Activated gamma-delta T cell treated with Interleukin-2 at 50 U/mL for 16 hours (primary cell): ENCODE data around the gene C18orf63.
A peak's percentile ranks its signal among the peaks of the same experiment; 100 is the strongest.
"Not testable (repeated sequence)": the region's sequence is repeated elsewhere in the genome, so short reads cannot be mapped to it uniquely, and the experiment has no call there.

Experiments used
- DNase-seq: peaks from one replicate; pipeline ENCODE4 v3.0.0-alpha.2; 2020

Gene C18orf63

DNA sequence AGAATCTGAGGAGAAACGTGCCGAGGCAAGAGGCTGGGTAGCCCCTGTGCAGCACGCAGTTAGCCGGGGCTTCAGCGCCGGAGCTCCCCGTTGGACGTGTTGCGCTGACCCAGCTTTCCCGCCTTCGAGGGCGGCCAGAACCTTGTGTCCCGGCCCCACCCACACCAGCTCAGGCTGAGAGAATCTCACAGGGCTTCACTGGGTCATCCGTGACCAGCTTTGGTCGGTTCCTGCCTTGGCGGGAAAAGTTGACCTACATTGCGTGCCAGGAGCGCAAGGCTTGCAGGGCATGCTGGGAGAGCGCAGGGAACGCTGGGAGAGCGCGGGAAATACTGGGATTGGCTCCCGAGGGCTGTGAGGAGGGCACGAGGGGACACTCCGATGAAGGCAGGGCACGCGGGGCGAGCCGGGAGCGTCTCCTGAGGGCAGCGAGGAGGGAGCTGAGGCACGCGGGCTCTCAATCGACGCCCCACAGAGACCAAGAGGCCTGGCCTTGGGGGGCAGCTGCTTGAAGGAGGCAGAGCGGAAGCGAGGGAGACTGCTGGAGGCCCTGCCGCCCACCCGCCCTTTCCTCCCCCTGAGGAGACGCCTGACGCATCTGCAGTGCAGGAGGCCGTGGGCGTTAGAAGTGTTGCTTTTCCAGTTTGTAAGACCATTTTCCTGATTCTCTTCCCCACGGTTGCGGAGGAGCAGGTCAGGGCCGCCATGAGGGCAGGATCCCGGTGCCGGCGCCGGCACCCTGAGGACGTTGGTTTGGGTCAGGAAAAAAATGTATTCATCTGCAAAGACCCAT lies at the start of gene C18orf63:
TSS of gene C18orf63 (plus strand) at position 376 of the 793 bp plus-strand sequence. CDS start 2,027 bp downstream, outside the sequence.
- no peak for DNase-seq

DNA sequence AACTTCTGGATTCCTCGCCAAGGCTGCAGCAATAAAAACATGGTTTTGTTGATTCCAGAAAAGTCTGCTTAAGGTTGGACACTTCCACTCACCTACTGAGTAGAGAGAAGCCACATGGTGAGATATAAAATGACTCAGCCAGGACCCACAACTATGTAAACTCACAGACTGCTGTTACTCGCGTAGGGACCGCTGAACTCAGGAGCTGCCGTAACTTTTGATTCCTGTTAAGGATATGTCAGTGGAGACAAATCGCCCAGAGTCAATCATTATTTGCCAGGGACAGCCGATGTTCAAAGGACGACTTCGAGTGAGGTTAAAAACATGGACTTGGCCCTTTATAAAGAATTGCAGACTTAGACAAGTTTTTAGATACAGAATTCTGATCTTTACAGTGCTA lies 49.5 kb upstream of the C18orf63 start:
- DNase-seq = no peak

DNA sequence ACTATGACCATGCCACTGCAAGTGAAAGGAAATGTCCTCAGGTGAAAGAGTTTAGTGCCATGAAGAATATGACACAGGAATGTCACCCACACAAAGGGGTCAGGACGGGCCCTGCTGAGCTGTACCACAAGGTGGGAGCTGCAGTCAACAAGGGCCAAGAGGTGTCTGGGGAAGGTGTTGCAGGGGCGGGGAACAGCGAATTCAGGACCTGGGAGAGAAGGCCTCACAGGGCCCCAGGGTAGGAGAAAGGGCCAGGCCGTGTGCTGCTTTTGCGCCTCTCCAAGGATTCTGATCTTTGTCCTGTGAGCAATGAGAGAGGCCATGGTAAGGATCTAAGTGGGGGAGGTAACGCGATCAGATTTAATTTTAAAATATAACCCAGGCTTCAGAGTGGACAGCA lies 47.5 kb upstream of the C18orf63 start:
- DNase-seq = no peak

DNA sequence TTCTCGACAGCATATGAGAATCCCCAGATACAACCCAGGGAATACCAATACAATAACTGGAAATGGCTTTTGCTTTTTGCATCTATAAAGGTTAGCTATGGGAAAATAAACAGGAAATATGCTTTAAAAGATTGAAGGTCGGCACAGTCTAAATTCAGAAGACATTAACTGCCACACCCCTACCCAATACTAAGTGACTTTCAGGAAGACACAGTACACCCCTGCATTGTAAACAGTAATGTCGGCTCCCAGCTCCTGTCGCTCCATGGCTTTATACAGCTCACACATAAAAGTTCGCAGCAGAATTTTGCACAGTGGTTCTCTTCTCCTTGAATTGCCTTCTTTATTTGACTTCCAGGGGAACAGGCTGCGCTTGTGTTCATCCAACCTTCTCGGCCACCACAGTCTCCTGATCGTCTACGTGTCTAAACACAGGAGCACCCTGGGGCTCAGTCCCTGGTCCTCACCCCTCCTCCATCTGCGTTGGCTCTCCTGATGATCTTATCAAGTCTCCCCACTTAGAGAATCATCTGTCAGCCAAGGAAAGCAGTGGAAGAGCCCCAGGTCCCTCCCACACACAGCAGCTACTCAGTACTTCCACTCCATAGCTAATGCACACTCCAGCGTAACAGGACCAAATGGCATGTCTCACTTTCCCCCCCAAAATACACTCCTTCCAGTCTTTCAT lies 46.6 kb upstream of the C18orf63 start:
- DNase-seq = no peak

DNA sequence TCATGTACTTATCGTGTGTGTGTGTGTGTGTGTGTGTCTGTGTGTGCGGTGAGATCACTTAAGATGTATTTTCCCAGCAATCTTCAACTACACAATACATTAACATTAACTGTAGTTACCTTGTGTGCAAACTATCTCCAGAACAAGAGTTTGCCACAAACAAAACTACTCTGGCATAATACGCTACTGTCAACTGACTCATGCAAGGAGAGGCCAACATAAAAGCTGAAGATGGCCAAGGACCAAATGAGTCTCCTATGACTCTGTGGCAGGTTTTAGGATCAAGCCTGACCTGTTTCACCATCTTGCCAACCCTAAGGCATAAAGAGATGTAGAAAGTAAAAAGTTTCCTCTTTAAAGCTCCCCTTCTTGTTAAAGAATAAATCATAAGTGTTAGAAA lies 44.0 kb upstream of the C18orf63 start:
- no peak for DNase-seq

DNA sequence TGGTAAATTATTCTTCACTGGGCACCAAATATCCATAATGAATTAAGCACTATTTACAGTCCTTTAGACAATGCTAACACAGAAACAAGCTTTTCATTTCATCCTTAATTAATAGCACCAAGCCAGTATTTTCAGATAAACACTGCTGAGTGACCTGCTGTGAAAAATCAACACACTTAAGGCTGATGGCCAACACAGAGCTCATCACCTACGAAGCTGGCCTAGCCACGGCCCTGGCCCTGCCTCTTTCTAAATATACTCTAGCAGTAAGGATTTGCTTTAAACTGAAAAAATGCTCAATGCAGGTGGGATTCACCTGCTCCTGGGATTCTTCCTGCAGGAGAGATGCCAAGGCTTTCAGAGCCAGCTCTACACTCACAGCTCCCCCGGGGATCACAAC lies 42.2 kb upstream of the C18orf63 start:
- DNase-seq = no peak

DNA sequence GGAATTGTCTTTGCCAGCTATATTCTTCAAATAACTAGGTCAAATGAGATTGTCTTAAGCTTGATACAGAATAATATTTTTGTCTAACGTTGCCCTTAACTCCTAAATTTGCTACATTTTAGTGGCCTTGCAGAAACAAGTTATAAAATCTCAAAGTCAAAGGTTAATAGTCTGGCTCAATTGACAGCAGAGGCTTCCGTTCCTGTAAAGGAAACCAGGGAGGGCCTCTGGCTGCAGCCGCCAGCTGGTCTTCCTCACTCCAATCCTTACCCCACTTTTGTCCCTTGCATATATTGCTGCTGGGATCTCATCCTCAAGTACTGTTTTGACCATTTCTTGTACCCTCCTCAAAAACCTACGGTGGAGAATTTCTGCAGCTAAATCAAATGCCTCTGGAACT lies 40.9 kb upstream of the C18orf63 start:
- no peak for DNase-seq

DNA sequence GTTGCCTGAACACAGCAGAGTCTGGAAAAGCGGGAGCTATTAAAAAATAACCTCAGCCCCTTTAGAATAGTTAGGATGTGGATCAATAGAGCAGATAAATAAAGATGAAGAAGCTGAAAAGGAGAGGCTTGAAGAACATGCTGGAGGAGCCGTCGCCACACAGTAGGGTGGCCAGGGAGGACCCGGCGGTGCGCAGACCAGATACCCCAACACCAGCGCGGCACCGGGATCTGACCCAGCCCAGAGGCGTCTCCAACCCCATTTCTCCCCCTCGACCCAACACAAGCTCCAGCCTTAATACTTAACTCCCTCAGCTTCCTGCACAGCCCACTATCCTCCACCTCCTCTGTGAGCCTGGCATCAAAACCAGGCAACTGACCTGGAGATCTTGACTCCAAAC lies 39.9 kb upstream of the C18orf63 start:
- no peak for DNase-seq

DNA sequence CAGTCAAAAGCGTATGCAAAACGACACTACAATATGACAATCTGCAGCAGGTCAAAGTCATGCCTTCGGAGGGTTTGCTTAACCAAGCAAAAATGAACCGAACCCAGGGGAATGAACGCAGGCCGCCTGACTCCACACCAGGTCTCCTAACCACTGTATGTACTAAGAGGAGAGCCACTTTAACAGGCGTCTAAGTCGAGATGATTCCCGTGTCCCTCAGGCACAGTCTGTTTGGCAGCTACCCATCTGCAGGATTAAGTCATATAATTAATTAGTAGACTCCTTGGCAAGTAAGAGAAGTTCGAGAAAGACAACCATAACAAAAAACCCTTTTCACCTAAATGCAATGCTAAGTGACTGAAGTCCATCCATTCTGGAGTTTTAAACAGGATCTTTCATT lies 39.0 kb upstream of the C18orf63 start:
- DNase-seq = no peak

DNA sequence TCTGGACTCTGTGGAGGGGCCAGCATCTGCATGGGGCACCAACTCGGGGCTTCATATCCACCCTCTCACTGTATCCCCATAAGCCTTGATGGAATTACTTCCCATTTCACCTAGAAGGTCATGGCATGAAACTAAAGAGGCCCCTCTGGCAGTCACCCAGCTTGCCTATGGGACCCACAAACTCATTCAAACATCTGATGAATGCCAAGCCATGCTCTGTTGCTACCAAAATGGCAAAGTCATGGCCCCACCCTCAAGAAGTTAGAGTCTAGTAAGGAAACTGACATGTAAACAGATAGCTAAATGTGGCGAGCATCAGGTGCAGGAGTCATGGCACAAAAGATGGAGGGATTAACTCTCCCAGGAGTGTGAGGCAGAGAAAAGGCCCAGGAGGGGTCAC lies 38.3 kb upstream of the C18orf63 start:
- no peak for DNase-seq

DNA sequence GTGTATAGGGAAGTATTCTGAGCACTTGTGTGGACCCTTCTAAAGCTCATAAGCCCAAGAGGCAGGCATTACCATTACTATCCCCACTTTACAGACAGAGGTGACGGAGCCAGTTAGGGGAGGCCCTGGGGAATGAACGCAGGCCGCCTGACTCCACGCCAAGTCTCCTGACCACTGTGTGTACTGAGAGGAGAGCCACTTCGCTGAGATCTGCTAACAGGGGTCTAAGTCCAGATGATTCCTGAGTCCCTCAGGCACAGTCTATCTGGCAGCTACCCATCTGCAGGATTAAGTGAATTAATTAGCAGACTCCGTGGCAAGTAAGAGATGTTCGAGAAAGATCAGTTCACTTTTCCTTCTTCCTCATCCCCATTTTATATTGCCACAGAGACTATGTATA lies 37.6 kb upstream of the C18orf63 start:
- no peak for DNase-seq

DNA sequence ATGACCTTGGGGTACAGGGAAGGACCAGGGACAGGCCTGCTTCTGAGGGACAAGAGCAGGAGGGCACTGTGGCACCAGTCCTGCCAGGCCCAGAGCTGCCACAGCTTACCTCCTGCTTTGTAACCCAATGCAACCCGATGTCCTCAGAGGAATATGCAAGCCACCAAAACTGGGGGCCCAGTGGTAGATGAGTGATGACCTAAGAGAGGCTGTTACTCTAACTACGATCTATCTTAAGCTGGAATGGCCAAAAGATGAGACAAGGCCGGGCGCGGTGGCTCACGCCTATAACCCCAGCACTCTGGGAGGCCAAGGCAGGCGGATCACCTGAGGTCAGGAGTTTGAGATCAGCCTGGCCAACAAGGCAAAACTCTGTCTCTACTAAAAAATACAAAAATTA lies 36.7 kb upstream of the C18orf63 start:
- DNase-seq = no peak

DNA sequence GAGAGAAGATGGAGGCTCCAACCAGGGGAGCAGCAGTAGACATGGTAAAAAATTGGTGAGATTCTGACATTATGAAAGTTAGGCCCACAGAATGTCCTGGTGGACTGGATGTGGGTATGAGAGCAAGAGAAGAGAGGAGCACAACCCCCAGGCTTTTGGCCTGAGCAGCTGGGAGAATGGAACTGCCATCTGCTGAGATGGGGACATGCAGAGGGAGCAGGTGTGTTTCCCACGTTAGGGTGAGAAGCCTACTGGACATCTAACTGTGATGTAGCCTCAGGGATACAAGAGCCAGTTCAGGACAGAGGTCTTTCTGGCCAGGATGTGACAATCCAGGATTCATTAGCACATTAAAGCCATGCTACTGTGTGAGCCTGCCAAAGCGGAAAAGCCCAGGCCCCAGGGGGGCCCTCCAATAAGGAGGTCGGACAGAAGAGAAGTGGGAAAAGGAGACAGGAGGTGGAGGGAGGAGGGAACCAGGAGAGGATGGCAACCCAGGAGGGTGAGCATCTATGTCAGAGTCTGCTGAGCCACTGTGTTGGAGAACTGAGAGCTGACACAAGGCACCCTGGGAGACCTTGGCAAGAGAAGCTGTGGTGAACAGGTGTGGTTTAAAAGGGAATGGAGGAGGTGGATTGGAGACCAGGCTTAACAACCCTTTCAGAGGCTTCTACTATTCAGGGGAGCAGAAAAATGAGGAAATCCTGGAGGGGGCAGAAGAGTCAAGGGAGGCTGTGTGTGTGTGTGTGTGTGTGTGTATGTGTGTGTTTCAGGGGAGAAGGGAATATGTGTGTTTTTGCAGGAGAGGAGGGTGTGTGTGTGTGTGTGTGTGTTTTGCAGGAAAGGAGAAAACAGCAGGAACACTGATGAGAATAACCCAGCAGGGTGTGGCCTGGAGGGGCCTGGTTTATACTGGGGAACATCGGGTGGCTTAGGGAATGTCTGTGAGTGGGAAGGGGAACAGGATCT lies 34.3 kb upstream of the C18orf63 start:
- DNase-seq = no peak

DNA sequence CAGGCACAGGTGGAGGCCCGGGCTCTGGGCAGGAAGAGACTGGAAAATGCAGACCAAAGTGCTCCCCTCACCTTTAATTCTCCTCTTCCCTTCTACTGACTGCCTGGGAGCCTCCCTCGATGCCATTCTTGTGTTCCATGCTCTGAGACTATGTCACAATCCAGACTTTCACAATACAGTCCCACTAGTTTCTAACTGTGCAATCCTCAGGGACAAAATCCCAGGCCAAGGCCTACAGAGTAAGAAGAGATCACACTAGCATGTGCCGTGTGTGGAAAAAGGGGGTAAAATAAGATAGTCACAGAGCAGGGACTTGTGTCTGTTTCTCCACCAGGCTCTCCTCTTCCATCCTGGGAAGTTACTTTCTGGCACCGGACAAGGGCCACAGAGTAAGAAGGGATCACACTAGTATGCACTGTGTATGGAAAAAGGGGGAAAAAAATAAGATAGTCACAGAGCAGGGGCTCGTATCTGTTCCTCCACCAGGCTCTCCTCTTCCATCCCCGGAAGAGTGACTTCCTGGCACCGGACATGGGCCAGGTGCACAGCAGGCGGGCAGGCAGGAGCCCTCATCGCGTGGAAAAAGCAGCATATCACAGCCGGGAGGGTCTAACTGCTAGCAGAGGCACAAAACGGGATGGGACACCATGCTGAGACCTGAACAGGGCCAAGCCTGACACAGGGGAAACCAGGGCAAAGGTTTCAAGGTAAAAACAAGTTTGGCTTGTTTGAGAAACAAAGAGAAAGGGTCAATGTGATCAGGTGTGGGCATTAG lies 33.5 kb upstream of the C18orf63 start:
- no peak for DNase-seq

DNA sequence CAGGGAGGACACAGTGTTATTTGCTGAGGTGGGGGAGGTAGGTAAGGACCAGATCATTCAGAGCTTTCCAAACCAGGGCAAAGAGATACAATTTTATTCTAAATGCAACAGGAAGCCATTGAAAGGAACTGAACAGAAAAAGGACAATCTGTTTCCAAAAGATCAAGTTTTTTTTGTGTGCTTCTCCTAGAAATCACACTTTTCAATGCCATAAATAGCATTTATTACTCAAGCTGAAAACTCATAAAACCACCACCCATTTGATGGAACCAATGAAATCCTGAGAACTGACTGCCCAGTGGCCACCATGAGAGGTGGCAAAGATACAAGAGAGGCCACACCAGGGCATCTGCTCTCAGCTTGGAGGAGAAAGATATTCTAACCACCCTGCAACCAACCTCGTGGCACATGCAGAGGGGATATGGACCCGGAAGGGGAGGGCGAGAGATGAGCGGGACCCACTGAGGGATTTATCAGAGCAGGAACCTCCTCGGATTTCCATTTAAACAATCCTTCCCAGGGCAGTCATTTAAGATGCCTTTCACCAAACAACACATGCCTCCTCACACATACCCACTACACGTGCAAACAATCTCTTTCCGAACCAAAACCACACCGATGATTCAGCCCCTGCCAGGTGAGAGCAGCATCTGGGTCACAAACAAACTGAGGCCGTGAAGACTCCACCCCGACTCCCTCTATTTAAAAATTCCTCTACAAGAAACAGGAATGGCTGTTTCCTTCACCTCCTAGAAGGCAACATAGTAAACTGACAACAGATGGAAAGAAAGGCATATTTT lies 32.7 kb upstream of the C18orf63 start:
- DNase-seq = peak; percentile 18

DNA sequence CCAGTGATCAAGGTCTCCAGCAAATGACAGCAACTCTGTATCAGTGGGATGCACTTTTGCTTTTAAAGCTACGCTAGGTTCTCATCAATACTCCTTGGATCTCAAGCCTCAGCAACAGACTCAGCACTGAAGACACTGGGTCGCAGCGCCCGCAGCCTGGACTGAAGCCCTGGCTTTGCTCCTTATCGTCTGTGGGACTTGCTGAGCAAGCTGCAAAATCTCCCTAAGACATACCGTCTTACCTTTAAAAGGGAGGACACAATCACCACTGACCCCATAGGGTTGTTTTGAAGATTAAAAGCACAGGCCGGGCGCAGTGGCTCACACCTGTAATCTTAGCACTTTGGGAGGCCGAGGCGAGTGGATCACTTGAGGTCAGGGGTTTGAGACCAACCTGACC lies 32.0 kb upstream of the C18orf63 start:
- no peak for DNase-seq

DNA sequence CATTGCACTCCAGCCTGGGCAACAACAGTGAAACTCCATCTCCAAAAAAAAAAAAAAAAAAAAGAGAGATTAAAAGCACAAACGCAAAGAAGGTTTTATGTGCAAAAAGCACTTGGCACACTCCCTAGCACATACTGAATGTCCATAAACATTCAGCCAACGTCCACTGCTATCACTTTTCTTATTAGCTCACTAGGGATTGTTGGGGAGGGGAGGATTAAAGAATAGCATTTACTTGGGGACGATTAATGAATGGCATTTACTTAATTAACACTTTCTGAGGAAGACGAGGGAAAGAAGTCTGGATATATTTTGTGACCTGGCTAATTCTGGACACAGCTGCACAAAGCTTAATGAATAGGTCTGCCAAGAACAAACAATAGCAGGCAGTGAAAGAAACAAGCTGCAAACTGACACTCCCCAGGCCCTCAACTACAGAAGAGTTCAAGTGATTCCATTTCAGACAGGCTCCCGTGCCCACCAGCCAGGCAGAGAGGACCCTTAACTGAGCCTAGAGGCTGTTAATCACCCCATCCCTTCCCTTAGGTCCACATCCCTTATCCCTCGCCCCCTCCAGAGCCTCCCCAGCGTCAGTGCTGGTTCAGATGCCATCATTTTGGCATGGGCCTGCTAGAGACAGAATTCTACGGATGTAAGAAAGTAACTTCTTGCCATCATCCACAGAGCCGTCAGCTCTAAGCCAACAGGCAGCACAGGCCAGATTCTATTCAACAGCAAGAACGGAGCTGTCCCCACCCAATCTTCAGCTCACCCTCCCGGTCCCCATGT lies 31.3 kb upstream of the C18orf63 start:
- DNase-seq = no peak

DNA sequence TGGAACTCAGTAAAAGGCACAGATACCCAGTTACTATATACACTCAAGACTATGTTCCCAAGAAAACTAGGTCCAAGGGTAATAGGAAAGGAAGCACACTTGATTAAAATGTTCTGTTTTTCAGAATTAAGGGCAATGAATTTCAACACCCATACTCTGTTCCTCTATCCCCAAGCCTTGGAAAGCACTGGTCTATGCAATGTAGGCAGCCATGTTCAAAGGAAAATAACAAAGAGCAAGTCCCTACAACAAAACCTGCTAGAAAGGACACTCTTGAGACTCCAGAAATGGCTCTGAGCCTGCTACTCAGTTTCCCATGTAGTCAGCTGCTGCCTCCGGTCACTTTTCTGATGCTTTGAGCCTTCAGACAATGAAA lies 30.7 kb upstream of the C18orf63 start:
- DNase-seq = no peak

DNA sequence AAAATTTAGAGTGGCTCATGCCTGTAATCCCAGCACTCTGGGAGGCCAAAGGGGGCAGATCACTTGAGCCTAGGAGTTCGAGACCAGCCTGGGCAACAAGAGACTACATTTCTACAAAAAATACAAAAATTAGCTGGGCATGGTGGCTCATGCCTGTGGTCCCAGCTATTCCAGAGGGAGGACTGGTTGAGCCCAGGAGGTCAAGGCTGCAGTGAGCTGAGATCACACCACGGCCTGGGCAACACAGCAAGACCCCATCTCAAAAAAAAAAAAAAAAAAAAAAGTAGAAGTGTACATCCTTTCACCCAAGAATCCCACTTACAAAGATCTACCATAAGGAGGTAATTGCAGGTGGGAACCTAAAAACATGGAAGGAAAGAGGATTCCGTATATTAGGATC lies 30.1 kb upstream of the C18orf63 start:
- not testable (repeated sequence) for DNase-seq

DNA sequence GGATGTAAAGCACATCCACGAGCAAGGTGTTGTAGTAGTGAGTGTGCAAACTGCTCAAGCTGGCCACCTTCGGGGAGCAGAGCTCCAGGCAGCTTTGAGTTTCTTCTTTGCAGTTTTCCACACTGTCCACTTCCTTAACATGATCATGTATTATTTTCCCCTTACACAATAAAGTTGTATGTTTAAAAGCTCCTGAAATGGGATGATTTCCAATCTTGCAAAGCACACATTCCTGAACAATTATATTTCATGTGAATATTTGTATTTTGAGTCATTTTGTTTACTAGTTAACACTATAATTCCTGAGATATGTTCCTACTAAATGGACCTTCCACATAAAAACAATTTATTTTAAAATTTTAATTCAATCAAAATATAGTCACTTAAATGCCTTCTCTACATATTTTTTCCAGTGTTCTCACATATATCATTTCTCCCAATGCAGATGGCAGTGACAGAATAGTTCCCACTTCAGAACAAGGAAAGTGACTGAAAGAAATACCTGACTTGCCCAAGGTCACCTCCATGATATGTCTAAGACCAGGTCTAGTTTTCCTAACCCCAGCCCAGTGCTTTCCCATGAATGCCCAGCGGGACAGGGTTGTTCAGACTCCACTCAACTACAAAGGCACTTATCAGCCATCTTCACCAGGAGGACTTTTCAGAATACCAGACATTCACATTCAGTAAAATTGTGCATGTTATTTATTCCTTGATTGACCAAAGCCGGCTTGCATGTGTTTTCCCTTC lies 29.4 kb upstream of the C18orf63 start:
- no peak for DNase-seq
